ENCODE results near the gene HELT. TPM values are rescaled to one million over a fixed set of nuclear protein-coding genes. Genes with fewer than 3 reads are reported as not detected.

HELT gene
- total RNA-seq, 4 donors from 2014 or later, result not detected

- Histone ChIP-seq H3K36me3 (no peaks in the 10 kb centered on the region), H3K9me3 (no peaks in the 10 kb centered on the region), H3K27me3 (no peaks in the 10 kb centered on the region), H3K4me3 (no peak overlapping the region), H3K4me1 (peaks cover 12 to 14% (median 13%) of the 10 kb centered on the region in 4 donors), H3K27ac (replicated peaks in 1 of 4) (no peak overlapping the region)
- 88% methylated on average over 9 of the region's 11 CpGs for WGBS
- DNase-seq (ENCODE audit: extremely low spot score), result no peak
- TF ChIP-seq POLR2AphosphoS5 (IDR thresholded peaks at IDR 0.05), result no peak
- TF ChIP-seq EP300 (IDR thresholded peaks at IDR 0.05), result no peak
- no peak for TF ChIP-seq POLR2A (IDR thresholded peaks at IDR 0.05; ENCODE audit: low read depth)
- TF ChIP-seq CTCF (IDR thresholded peaks at IDR 0.05), result no peak
- intact Hi-C loops (cut with DNase I), result no loop called here
Measured at GRCh38 chr4:185002784-185003183, 15.5 kb upstream of the HELT start.

- TF ChIP-seq POLR2AphosphoS5 (IDR thresholded peaks at IDR 0.05) (no peak), POLR2A (IDR thresholded peaks at IDR 0.05; ENCODE audit: low read depth) (no peak), CTCF (IDR thresholded peaks at IDR 0.05) (no peak)
- intact Hi-C loops (cut with DNase I), result loop anchor here (2.0 kb wide), 1 partner anchor 93 kb away; no protein-coding TSS in a partner anchor
- 98% methylated on average over 19 of the region's 19 CpGs for whole genome bisulfite sequencing
- Histone ChIP-seq H3K27ac (replicated peaks in 1 of 4) (no peak overlapping the region), H3K36me3 (no peaks in the 10 kb centered on the region), H3K27me3 (no peaks in the 10 kb centered on the region), H3K4me3 (no peak overlapping the region), H3K4me1 (peaks cover 12 to 14% (median 13%) of the 10 kb centered on the region in 4 donors), H3K9me3 (no peaks in the 10 kb centered on the region)
- no peak for DNase-seq (ENCODE audit: extremely low spot score)
Measured at GRCh38 chr4:185003596-185004351, 14.5 kb upstream of the HELT start.

DNA sequence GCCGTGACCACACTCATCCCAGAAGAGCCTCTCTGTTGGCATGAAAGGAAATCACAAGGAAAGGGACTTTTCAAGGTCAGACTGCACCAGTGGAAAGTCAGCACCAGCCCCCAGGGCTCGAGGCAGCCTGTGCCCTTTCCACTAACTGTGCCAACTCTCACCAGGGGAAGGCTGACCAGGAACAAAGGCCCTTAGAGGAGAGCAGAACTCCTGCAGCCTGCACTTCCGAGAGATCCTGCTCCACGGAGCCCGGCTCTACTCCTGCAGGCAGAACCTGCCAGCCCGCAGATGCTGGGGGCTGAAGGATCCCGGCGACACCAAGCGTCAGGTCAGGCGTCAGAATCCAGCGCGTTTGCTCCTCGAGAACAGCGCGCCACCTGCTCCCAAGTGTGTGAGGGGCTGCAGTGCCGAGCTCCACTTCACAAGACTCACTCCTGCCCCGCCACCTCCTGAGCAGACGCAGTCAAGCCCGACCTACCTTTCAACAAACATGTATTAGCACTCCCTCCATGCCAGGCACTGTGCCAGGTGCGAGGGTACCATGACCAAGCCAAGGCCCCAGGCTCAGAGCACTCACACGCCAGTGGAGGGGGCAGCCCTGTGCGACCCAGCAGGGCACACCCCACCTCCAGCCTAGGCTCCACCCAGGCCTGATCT is 13.6 kb upstream of the HELT start:
- Histone ChIP-seq H3K27ac (replicated peaks in 1 of 4) (no peak overlapping the region), H3K36me3 (no peaks in the 10 kb centered on the region), H3K27me3 (peaks cover 0 to 8% (median 0%) of the 10 kb centered on the region in 4 donors), H3K4me1 (peaks cover 12 to 14% (median 13%) of the 10 kb centered on the region in 4 donors), H3K4me3 (peak overlapping the region; percentile 35 to 45 (median 40)), H3K9me3 (no peaks in the 10 kb centered on the region)
- intact Hi-C loops (cut with DNase I), result loop anchor here (2.0 kb wide), 1 partner anchor 92 kb away; no protein-coding TSS in a partner anchor
- DNase-seq (ENCODE audit: extremely low spot score), result no peak
- TF ChIP-seq POLR2A (IDR thresholded peaks at IDR 0.05; ENCODE audit: low read depth), result no peak
- no peak for TF ChIP-seq EP300 (IDR thresholded peaks at IDR 0.05)
- no peak for TF ChIP-seq CTCF (IDR thresholded peaks at IDR 0.05)
- no peak for TF ChIP-seq POLR2AphosphoS5 (IDR thresholded peaks at IDR 0.05)
- WGBS, result 24% methylated on average over 22 of the region's 22 CpGs

DNA sequence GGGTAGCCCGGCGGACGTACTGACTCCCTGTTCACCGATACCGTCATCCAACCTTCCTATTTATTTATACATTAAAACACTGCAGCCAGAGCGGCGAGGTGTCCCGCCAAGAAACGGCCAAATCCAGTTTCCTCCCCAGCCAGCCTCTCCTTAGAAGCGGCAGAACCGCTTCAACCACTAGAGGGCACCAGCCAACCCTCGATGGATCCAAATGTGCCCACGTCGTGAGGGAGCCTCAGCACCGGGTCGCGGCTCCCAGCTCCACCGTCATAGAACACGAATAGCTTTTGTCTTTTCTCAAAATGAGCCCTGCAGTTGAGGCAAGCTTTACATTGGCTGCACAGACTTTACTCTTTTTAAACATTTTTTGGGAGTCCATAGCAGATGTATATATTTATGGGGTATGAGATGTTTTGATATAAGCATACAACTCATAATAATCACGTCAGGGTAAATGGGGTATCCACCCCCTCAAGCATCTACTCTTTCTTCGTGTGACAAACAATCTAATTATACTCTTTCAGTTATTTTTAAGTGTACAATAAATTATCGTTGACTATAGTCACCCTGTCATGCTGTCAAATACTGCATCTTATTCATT is 13.0 kb upstream of the HELT start:
- H3K27ac ChIP-seq (replicated peaks in 1 of 4), result no peak overlapping the region
- peak overlapping the region; percentile 35 to 45 (median 40) for H3K4me3 ChIP-seq
- no peaks in the 10 kb centered on the region for H3K36me3 ChIP-seq
- WGBS, result 8% methylated on average over 16 of the region's 22 CpGs
- peaks cover 12 to 14% (median 13%) of the 10 kb centered on the region in 4 donors for H3K4me1 ChIP-seq
- DNase-seq (ENCODE audit: extremely low spot score), result no peak
- intact Hi-C loops (cut with DNase I), result loop anchor here (2.0 kb wide), 1 partner anchor 91 kb away; no protein-coding TSS in a partner anchor
- TF ChIP-seq EP300 (IDR thresholded peaks at IDR 0.05) (no peak), POLR2A (IDR thresholded peaks at IDR 0.05; ENCODE audit: low read depth) (no peak), CTCF (IDR thresholded peaks at IDR 0.05) (peak; percentile 76 to 96 (median 84)), POLR2AphosphoS5 (IDR thresholded peaks at IDR 0.05) (peak in 1 of 2 donors; percentile 41)
- no peaks in the 10 kb centered on the region for H3K9me3 ChIP-seq
- H3K27me3 ChIP-seq, result peaks cover 0 to 13% (median 0%) of the 10 kb centered on the region in 4 donors

Measured in esophagus muscularis mucosa (tissue), 4 donors.